C4-2B (cell line): ENCODE measurements around the gene ETS1.

Source experiments
- H3K27ac ChIP-seq: fragments of 450-650 bp; 2 replicates; pipeline ENCODE4 v1.5.1; 2017
- CTCF ChIP-seq: fragments of 450-650 bp; conservative IDR thresholded peaks from 2 replicates; pipeline ENCODE4 v1.5.1; 2017; ENCODE audit warnings: mild to moderate bottlenecking
- ZFX ChIP-seq: fragments of 450-650 bp; IDR thresholded peaks from 2 replicates; pipeline ENCODE4 v1.6.1; 2017

Gene ETS1

GRCh38 chr11:128598096-128598495 lies 10.7 kb upstream of the ETS1 start:
- TF ChIP-seq CTCF (no peak), ZFX (no peak)
- no peak overlapping the region for H3K27ac ChIP-seq

GRCh38 chr11:128597209-128597608 lies 9.9 kb upstream of the ETS1 start:
- H3K27ac ChIP-seq = no peak overlapping the region
- TF ChIP-seq CTCF (no peak), ZFX (no peak)

- H3K27ac ChIP-seq = no peak overlapping the region
- TF ChIP-seq ZFX = no peak
These were observed 8.9 kb upstream of the ETS1 start for GRCh38 chr11:128596250-128596649.

- no peak overlapping the region for H3K27ac ChIP-seq
- no peak for TF ChIP-seq CTCF
- TF ChIP-seq ZFX = no peak
These were observed 8.4 kb upstream of the ETS1 start for GRCh38 chr11:128595775-128596174.

- no peak overlapping the region for H3K27ac ChIP-seq
- TF ChIP-seq CTCF (no peak), ZFX (no peak)
These were observed 7.9 kb upstream of the ETS1 start for GRCh38 chr11:128595221-128595620.

- H3K27ac ChIP-seq = no peak overlapping the region
- TF ChIP-seq CTCF = no peak
- no peak for TF ChIP-seq ZFX
These were observed 6.9 kb upstream of the ETS1 start for GRCh38 chr11:128594226-128594625.

- H3K27ac ChIP-seq = no peak overlapping the region
- TF ChIP-seq CTCF (no peak), ZFX (no peak)
These were observed 5.9 kb upstream of the ETS1 start for GRCh38 chr11:128593281-128593680.

GRCh38 chr11:128592454-128592853 lies 5.1 kb upstream of the ETS1 start:
- no peak overlapping the region for H3K27ac ChIP-seq
- TF ChIP-seq ZFX = no peak
- no peak for TF ChIP-seq CTCF
